GF-D8 (cell line): ENCODE measurements around the gene REXO1.

Source experiments
- DNase-seq: peaks from one replicate; lab custom pipeline; 2025; lab: John Stamatoyannopoulos, UW

Gene REXO1

DNA sequence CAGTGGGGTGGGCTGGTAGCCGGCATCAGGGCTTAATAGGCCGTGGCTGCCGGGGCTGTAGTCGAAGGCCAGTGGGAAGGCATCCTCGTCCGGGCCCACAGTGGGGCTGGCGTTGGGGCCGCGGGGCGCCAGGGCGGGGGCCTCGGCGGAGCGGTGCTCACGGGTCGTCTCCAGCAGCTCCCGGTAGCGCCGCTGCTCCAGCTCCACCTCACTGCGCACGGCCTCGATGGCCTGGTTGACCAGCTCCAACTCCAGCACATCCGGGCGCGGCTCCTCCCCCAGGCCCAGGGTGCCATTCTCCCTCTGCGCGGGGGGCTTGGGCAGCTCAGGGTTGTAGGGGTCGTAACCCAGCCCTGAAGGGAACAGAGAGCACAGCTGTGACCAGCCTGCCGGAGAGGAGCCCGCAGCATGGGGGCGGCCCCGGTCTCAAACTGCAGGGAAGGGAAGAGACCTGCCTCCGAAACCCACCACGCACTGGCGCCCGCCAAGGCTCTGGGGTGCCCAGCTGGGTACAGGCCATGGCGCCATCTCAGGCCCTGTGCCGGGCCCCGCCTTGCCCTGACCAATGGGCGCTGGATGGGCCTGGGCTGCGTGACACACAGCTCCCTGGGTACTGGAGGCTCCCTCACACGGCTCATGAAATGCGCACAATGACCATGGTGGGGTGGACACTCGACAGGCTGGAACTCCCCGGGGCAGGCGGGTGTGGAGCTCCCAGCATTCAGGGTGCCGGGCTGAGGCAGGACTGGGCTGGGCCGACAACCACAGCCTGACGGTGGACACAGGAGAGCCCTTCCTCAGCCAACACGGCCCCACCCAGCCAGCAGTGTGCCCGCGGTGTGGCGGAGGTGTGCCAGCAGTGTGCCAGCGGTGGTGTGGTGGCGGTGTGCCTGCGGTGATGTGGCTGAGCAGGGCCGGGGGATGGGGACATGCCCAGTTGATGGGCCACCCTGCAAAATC is 19.7 kb downstream of the REXO1 start:
- DNase-seq = no peak

DNA sequence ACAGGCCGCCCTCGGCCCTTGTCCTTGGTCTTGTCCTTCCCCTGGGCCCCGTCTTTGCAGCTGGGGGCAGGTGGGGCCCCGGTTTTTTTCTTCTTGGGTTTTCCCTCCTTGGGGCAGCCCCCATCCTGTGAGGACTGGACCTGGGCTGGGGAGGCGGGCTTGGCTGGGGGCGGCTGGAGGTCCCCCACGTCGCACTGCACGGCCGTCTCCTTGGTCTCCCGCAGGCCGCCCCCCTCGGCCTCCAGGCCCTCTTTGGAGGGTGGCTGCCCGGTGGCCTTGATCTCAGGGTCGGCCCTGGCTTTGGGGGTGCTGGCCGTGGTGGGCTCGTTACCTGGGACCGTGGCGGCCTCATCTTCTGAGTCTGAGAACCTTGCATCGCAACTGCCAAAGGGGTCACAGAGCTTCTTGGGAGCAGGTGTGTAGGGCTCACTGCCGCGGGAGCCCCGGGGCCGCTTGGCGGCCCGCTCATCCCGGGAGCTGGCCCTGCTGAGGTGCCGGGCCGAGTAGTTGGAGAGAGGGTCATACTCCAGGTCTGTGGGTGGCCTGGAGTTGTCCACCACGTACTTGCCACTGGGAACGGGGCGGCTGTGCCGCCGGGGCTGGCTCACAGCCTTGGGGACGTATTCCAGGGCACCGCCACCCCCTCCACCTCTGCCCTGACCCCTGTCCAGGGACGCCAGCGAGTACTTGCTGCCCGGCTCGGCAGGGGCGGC is 20.6 kb downstream of the REXO1 start:
- no peak for DNase-seq

DNA sequence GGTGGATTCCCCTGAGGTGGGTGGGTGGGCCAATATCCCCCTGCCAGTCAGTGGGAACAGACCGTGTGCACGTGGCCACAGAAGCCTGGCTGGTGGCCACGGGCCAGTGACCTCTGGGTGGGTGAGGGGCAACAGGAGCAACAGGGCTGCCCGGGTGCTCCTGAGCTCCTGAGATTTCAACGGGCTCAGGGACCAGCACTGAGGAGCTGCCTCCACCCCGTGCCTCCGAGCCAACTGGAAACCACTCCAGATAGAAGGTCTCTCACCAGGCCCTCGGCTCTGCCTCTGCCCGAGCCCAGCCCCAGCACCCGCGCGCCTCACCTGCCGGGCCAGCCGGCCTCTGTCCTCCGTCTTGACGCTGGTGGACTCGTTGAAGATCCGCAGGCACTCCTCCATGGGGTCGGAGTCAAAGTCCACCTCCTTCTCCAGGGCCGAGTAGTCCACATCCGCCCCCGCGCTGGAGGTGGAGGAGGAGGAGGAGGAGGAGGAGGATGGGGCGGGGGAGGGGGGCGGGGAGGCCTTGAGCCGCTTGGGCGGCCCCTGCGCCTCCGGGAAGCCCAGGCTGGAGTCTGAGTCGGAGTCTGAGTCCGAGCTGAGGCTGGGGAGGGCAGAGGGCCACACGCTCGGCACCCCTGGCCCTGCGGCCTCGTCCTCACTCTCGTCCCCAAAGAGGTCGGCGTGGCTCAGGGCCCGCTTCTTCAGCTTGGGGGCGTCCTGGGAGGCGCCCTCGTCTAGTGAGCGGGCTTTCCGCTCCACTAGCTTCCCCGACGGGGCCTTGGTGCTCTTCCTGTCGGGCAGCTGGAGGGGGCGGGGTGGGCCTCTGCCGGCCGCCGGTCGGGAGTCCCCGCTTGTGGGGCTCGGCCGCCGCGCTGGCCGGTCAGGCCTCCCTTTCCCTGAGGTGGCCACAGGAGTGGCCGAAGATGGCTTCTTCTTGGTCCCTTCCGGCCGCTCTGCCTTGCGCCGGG is 21.4 kb downstream of the REXO1 start:
- no peak for DNase-seq

DNA sequence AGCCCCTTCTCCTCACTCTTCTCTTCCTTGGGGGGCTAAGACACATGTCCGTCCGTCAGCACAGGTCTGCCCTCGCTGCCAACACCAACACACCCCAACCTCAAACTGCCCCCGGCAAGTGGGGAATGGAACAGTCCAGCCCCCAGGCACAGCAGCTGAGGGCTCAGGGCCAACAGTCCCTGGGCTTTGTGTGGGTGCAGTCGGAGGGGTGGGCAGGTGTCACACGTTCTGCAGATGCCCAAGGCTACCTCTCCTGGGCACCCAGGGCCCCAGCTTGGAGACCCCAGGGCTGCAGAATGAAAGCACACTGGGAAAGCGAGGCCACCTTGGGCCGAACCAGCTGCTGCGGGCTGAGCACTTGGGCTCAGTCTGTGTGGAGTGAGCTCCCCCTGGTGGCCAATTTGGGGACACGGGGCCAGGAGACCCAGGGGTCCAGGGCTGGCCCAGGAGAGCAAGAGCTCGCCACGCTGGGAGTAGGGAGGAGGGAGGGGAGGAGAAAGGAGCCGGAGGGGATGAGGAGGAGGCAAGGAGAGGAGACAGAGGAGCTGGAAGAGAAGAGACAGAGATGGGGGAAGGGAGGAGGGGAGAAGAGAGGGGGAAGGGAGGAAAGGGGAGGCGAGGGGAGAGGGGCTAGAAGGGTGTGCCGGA is 22.2 kb downstream of the REXO1 start:
- no peak for DNase-seq

DNA sequence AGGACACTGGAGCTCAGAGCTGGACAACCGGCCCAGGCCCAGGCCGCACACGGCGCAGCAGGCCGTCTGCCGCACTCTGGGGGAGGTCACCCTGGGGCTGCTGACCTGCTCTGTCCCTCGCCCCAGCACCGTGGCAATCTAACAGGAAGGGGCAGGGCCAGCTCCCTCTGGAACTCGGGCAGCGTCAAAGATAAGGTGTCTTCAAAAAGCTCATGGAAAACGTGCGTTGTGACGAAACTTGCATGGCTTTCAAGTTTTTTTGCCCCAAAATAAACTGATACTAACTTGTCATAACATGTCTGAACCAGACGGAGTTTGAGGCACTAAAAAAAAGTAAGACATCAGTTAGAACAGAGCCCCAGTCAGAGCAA is 24.0 kb downstream of the REXO1 start:
- no peak for DNase-seq

DNA sequence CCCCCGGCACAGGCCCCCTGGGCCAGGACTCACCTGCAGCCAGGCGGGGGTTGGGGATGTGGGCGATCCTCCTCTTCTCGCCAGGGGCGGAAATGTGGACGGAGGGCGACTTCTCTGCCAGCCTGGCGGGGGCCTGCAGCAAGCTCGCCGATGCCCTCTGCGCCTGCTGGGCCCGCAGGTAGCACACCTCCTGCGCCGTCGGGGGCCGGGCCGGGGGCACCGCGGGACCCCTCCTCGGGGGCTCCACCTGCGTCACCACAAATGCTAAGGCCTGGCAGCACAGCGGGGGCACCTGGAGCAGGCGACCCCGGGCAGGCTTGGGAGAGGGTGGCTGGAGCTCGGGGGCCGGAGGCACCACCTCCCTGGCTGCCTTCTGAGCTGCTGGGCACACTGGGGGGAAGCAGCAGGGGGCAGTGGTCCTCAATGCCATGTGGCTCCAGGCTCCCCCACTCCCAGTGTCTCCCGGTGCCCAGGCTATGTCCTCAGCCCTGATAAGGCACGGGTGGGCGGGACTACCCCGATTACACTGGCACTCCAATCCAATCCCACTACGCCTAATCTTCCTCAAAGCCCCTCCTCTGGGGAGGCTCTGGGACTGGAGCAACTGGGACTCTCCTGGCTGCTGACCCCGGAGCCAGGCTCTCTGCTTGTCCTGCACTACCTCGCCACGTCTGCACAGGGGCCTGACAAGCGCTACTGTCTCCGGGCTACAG is 24.6 kb downstream of the REXO1 start:
- DNase-seq = no peak

DNA sequence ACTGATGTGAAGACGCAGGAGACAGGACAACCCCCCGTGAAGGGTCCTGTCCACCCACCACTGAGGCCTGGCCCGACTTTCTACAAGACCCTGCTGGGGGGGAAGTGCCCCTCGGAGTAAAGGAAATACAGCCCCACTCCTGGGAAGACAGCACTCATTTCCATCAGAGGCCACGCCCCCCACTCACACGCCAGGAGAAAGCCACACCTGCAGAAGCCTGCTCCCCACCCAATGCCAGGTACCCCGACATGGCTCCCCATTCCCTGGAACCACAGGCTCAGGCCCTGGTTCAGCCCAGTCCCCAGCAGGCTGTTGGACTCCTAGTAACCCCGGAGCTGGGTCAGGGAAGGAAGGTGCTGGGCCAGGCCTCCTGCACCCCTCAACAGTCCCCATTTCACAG is 25.3 kb downstream of the REXO1 start:
- DNase-seq = no peak

DNA sequence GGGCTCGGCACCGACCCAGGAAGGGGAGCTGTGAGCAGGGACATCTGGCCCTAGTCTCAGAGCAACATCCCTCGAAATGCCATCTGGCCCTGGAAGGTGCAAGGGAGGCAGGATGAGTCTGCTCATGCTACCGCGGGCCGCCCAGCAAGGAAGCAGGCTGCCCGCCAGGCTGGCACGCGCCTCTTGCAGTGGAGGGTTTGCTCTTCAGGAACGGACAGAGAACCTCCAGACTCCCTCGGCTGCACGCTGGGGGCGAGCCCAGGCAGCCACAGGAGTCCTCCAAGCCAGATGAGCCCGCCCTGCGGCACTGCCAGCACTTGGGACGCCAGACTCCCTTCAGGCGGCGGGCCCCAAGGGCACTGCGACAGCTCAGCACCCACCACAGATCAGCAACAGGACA is 26.1 kb downstream of the REXO1 start:
- no peak for DNase-seq

DNA sequence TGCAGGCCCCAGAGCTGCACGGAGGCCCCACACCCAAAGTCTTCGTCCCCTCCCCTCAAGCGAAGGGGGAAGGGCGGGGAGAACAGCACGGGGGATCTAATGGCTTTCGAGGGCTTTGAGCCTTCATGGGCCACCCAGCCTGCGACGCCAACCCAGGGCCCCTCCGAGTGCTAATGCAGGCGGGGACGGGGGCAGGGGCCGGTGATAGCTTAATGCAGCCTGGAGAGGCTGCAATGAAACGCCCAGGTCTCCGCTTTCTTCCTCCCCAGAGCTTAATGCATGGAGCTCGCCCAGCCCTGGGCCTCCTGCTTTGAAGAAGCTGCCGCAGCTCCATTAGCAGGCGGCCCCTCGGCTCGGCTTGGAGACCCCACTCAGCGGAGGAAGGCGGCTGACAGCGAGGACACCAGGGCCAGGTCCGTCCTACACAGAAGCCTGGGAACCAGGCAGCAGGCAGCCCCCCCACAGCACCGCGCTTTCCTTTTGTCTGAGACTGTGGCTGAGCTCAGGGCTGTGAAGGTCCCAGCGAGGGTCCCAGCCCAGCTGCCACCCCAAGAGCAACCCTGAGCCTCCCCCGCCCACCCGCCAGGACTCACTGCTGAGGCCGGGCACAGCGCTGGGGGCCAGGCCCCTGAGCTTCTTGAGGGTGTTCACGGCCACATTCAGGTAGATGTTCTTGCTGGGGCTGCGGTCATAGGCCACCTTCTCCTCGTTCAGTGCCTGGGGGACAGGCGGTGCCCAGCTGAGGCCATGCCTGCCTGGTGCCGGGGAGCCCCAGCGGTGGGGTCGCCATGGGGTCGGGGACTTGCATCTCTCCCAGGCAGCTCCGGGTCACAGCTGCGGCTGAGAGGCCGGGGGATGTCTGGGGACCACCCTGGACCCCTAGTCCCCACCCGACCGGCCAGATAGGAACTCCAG is 28.7 kb downstream of the REXO1 start:
- DNase-seq = no peak

DNA sequence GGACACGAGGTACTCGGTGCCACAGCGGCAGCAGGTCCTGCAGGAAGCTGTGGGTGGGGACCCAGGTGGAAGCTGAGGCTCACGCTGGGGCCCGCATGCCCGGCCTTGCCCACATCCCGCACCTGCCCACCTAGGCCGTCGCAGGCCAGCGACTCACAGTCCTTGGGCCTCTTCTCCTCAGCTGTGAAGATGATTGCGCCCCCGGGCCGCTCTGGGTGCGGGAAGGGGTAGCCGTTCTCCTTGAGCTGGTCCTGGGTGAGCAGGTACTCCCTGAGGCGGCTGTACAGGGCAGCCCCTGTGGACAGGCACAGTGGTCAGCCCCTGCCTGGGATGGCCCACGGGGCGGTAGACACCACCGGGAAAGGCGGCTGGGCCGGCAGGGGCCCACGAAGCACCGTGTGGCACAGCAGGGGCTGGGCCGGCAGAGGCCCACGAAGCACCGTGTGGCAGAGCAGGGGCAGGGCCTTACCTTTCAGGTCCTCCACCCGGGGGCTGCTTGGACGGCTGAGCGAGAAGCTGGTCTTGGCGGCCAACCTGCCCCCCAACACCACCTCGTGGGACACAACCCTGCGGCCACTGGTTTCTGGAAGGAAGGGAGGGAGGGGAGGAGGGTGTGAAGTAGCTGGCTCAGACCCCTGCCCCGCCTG is 29.6 kb downstream of the REXO1 start:
- DNase-seq = no peak

DNA sequence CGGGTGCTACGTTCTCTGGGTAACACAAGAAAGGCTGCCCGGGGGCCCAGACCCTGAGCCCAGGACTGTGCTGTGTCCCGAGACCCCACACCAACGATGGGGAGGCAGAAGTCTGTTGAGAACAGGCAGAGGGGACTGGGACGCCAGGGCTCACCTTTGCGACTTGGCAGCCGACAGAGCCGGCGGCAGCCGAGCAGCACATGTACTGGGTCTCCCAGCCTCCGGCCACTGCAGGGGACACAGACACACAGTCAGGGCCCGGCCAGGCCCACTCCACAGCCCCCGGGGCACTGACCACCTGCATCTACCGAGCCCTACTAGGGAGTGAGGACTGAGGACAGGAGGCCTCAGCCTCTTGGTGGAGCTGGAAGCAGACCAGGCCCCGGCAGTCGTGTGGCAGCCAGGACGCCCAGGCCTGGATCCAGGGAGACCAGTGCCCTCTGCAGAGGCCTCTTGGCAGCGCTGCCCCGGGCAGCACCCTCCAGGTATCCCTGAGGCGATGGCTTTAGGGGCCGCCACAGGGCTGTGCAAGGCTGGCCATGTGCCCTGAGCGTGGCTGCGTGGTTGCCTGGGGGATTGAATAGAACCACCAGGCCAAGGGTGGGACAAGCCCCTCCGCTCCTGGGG is 30.6 kb downstream of the REXO1 start:
- DNase-seq = no peak

DNA sequence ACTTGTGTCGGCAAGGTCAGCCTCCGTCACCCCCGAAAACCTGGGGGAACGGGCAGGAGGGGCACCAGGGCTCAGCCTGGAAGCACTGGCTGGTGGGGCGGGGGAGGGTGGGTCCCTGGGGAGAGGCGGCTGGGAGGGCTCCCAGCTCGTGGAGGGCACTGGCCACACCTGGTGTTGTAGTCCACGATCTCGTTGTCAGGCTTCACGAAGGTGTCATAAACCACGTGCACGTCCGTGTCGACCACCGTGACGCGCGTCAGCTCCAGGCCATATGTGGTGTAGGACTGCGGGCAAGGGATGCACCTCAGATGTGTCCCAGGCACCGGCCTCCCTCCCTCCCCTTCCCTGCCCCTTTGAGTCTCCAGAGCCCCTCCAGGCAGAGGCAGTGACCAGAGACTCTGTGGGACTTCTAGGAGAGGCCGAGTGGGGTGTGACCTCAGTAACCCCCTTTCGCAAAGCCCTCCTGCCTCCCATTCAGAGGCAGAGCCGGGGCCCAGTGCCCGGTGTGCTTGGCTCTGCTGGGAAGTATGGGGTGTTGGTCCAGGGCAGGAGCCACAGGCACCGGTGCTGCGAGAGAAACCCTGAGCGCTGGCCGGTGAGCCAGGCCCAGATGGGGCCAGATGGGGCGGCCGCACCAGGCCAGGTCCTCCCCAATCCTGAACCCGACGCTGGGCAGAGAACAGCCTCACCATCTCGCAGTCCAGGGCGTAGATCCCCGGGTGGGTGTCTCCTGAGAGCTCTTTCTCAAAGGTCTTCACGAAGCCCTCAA is 31.6 kb downstream of the REXO1 start:
- DNase-seq = no peak

DNA sequence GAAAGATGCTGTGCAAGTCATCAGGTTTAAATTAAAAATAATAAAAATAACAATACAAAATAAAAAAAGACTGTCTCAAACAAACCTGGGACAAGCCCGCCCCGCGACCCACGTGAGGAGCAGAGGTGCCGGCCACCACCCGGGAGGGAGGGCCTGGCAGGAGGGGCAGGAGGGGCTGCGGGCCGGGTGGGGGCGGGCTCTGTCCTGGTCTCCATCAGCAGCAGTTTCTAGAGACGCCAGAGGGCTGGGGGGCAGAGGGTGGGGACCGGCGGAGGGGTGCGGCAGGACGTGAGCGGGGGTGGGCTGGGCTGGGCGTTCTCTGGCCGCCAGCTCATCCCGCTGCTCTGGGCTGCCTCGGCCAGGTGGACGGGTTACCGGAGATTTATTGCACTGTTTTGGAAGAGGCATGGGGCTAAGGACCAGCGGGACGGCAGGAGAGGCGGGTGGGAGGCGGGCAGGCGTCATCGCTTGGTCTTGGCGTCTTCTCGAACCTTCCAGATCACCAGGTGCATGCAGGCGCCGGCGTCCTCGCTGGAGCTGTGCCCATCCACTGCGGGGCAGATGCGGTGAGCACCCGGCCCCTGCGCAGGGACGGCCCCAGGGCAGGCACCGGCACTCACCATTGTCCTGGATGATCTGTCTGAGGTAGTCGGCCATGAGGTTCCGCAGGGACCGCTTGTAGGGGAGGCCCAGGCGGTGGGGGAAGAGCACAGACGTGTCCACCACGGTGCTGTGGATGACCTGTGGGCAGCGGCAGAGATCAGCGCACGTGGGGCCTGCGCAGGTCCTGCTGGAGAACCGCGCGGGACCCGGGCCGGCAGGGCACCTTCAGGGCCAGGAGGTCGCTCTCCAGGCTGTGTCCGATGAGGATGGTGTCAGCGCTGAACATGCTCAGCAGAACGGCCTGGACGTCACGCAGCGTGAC is 32.4 kb downstream of the REXO1 start:
- DNase-seq = no peak

DNA sequence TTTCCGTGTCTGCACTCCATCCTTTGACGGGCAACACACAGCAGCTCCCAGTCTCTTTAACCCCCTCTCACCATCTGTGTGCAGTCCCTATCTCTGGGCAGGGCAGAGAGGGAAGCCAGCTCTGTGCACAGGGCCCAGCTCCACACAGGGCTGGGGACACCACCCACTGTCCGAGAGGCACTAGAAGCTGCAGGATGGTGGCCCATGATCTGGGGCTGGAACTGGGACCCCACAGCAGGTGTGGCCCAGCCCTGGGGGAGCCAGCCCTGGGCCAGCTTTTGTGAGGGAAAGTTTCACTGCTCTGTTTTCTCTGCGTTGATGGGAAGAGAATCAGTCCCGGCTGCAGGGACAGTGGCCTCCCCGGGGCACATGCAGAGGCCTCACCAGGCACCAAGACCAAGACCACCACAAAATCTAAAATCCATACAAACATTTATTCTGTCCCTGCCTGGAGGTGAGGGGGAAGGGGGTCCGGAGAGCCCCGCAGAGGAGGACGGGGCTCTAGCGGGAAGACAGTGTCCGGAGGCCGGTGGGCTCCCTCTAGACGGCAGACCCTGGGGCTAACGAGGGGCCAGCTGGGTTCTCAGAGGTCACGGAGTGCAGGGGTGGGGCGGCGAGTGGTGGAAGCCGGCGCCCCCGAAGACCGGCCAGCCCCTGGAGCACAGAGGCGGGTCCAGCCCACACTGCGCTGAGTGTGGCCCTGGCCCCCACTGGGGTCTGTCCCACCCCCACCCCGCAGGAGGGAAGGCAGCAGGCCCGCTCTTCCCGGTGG is 33.3 kb downstream of the REXO1 start:
- DNase-seq = no peak

DNA sequence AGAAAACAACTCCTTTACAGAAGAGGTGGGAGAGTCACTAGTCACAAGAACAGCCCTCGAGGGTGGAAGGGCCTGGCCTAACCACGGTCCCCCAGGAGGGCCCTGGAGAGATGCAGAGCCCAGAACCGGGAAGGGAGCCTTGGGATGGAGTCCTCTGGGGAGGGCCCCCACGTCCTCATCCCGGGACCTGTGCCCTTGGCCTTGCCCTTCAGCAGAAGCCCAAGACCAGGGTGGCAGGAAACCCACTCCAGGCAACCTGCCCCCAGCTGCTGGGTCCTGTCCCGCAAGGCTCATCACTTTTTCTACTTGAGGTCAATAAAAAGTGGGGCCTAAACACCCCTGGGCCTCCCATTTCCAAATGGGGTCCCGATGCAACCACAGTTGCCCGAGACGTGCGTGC is 33.9 kb downstream of the REXO1 start:
- DNase-seq = no peak
